ENCODE results near the gene MDP1.

MDP1 gene

DNA sequence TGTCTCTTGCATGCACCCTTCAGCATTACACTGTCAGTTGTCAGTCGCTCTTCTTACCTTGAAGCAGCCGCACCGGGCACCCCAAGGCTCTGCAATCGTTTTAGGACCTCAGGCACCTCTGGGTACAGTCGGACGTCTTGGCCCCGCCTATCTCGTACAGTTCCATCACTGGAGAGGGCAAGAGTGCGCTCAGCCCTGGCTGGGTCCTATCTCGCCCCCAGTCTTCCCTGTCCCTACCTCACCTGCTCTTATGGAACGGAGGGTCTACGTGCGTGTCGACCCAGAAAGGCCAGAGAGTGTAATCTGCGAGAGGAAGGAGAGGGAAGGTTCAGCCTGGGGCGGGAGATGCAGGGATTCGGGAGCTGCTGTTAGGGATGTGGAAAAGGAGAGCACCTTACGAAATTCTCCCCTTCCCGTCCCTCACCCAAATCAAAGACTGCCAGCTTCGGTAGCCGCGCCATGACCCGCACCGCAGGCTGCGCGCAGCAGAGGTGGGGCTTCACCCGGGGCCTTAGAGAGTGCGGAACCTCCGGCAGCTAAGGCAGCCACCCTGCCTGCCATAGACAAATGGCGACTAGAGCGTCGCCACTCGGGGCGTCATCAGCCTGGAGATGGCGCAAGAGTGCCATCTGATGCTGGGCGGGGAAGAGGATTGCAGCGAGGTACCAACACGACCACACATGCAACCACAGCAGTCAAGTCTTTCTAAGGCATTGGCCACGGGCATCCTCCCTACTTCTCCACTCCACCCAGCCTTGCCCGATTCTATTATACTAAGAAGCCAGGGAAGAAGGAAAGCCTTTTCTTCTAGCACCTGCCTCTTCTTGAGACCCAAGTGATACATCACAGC, at the start of gene MDP1:
Gene MDP1 (minus strand): TSS at position 572 of the 850 bp plus-strand sequence. CDS start 111 bp downstream, at position 461.
- in situ Hi-C loops (cut with HindIII; ENCODE audit: low sequenced_read_pairs), result no loop called here

DNA sequence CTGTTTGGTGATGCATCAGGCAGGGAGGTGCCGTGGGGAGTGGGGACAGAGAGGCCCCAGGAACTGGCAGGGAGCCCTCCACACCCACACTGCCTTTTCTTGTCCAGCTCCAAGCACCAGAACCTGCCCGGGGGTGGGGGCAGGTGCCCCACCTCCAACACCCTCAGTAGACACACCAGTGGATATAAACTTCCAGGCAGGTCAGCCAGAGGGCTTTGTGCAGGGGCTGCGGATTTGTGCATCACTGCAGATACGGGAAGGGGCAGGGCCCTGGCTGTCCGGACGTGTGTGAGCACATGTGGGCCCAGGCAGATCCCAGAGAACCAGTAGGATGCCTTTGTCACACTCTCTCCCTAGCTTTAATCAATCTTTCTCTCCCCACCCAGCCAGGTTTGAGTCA, 48.4 kb upstream of the MDP1 start:
- in situ Hi-C loops (cut with HindIII; ENCODE audit: low sequenced_read_pairs), result no loop called here

- in situ Hi-C loops (cut with HindIII; ENCODE audit: low sequenced_read_pairs), result no loop called here
These were observed 48.0 kb upstream of the MDP1 start for GRCh38 chr14:24263848-24264247.

GRCh38 chr14:24262821-24263733, 47.2 kb upstream of the MDP1 start, which contains the start of gene TGM1:
TGM1 (minus strand) TSS chr14:24263177; CDS start chr14:24262352, 825 bp downstream.
- in situ Hi-C loops (cut with HindIII; ENCODE audit: low sequenced_read_pairs), result no loop called here

GRCh38 chr14:24261969-24262327, 46.1 kb upstream of the MDP1 start:
- in situ Hi-C loops (cut with HindIII; ENCODE audit: low sequenced_read_pairs), result no loop called here

GRCh38 chr14:24261256-24261968, 45.5 kb upstream of the MDP1 start:
- in situ Hi-C loops (cut with HindIII; ENCODE audit: low sequenced_read_pairs), result no loop called here

DNA sequence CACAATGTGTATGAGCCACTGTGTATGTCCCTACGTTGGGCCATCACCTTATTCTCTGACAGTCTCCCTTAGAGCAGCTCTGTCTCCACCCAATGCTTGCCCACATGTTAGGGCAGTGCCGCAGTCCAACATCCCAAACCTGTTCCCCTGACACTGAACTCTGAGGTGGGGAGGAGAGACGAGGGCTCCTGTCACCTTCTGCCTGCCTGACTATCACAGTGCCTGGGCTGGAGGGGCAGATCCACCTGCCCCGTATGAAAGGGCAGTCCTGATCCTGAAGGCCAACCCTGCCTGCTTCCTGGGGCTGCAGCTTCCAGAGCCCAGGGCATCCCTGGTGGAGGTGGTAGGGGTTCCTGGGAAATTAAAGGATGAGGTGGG, 44.9 kb upstream of the MDP1 start:
- in situ Hi-C loops (cut with HindIII; ENCODE audit: low sequenced_read_pairs), result no loop called here

- in situ Hi-C loops (cut with HindIII; ENCODE audit: low sequenced_read_pairs), result no loop called here
These were observed 44.3 kb upstream of the MDP1 start for GRCh38 chr14:24260026-24260779.

DNA sequence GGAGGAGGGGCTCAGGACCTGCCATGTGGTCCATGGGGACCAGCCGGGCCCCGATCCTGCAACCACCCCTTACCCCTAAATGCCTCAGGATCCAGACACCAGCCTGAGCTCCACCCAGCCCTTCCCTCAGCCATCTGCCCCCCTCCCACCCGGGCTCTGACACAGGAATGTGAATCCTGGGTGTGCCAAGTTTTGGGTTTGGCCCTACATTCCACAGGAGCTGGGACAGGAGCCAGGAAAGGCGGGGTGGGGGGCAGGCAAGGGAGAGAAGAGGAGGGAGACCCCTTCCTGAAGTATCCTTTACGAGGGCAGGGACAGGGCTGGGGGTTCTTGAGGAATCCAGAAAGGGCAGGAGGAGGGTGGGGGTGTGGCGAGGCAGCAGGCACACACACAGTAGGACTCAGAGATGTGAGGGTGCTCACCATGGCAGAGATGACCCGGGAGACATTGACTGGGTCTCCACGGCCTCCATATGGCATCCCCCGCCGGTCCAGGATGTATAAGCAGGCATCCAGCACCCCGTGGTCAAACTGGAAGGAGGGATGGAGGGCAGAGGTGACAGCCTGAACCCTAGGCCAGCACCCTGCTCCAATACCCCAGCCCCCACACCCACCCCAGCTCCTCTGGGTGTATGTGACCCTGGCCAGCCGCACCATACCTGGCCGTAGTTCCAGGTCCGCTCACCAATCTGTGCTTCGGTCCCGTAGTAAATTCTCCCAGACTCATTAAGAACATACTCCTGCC, 43.6 kb upstream of the MDP1 start:
- in situ Hi-C loops (cut with HindIII; ENCODE audit: low sequenced_read_pairs), result no loop called here

GRCh38 chr14:24258548-24259265, 42.8 kb upstream of the MDP1 start:
- in situ Hi-C loops (cut with HindIII; ENCODE audit: low sequenced_read_pairs), result no loop called here

DNA sequence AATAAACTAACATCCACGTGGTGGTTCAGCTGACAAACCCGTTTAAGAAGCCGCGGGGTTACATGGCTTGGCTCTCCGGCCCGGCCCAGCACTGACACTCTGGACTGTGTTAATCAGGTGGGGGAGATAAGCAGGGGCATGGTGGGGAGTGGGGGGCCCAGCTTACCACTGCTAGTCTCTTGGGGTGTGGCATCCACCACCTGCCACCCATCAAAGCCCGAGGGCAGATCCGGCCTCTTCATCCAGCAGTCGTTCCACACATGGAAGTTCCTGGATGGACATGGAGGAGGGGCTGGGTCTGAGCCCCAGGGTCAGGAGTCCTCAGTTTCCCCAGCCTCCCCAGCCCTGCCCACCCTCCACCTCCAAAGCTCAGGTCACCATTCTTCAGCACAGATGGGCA, 42.3 kb upstream of the MDP1 start:
- in situ Hi-C loops (cut with HindIII; ENCODE audit: low sequenced_read_pairs), result no loop called here

- in situ Hi-C loops (cut with HindIII; ENCODE audit: low sequenced_read_pairs), result no loop called here
These were observed 41.1 kb upstream of the MDP1 start for GRCh38 chr14:24256960-24257359.

- in situ Hi-C loops (cut with HindIII; ENCODE audit: low sequenced_read_pairs), result no loop called here
These were observed 40.3 kb upstream of the MDP1 start for GRCh38 chr14:24255931-24256711.

DNA sequence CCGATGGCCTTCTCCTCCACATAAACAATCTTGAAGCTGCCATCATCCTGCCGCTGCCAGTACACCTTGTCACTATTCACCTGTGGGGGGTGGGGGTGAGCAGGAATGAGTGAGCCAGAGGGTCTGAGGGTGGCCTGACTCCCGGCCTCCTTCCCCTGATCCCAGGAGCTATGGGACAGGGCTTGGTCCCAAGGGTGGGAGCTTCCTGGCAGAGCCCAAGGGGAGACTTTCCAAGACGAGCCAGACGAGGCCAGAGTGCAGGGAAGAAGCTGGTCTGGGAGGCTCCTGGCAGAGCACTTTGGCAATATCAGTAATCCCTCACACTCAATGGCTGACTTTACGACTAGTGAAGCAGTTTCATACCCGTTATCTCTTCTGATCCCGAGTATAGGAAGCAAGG, 39.6 kb upstream of the MDP1 start:
- in situ Hi-C loops (cut with HindIII; ENCODE audit: low sequenced_read_pairs), result no loop called here

DNA sequence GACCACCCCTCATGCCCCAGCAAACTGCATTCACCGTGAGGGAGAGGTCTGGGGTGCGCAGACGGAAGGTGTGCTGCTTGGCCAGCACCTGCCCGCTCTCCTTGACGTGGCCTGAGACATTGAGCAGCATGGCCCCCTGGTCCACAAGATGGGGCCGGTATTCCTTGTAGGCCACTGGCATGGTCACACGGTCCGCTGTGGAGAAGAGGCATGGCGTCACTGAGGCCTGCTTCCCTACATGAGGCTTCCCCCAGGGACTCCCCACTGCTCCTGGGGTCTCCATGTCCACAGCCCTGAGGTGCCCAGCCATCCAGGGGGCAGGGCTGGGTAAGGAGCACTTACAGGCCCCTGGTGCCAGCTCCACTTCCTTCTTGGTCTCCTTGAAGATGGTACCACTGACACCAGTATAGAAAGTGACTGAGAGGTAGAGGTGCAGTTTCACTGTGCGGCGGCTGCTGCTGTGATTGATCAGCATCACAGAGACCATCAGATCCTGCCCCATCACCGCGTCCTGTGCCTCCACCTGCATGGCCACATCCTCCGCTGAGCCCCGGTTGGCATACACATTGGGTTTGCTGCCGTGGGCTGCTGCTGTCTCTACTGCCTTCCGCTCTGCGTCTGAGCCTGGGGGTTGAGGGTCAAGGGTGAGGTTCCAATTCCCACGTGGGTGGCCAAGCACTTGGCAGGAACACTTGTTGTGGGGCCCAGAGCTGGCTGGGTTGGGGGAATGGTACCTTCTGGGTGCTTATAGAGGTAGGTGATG, 38.9 kb upstream of the MDP1 start:
- in situ Hi-C loops (cut with HindIII; ENCODE audit: low sequenced_read_pairs), result no loop called here

- in situ Hi-C loops (cut with HindIII; ENCODE audit: low sequenced_read_pairs), result no loop called here
These were observed 38.1 kb upstream of the MDP1 start for GRCh38 chr14:24253936-24254335.

GRCh38 chr14:24252289-24253124, 36.6 kb upstream of the MDP1 start:
- in situ Hi-C loops (cut with HindIII; ENCODE audit: low sequenced_read_pairs), result no loop called here

Data from DLD1 (cell line).